Measurements from ENCODE around the gene CD84. TPM values are rescaled to one million over a fixed set of nuclear protein-coding genes. Genes with fewer than 3 reads are reported as not detected.
"Not testable (repeated sequence)": the region's sequence is repeated elsewhere in the genome, so short reads cannot be mapped to it uniquely, and the experiment has no call there.

CD84 gene
- total RNA-seq, 1 experiment from 2014 or later, result not detected

- no peak for DNase-seq (ENCODE audit: low read depth in 1 of 2, low spot score in 2 of 2)
These were observed 40.2 kb downstream of the CD84 start for GRCh38 chr1:160538985-160539651.

GRCh38 chr1:160537714-160538665 is 41.3 kb downstream of the CD84 start:
- DNase-seq (ENCODE audit: low read depth in 1 of 2, low spot score in 2 of 2), result no peak

More at GRCh38 chr1:160538985-160539651, 40.2 kb downstream of the CD84 start:
- no peaks in the 10 kb centered on the region for H3K4me1 ChIP-seq (replicated peaks)
- no peaks in the 10 kb centered on the region for H3K9me3 ChIP-seq (replicated peaks)
- no peaks in the 10 kb centered on the region for H3K36me3 ChIP-seq
- no peak overlapping the region for H3K27ac ChIP-seq
- H3K27me3 ChIP-seq (replicated peaks), result no peaks in the 10 kb centered on the region
- no peak overlapping the region for H3K4me3 ChIP-seq

GRCh38 chr1:160534823-160535605 is 44.3 kb downstream of the CD84 start:
- no peak for DNase-seq (ENCODE audit: low read depth in 1 of 2, low spot score in 2 of 2)
- Histone ChIP-seq H3K27ac (no peak overlapping the region), H3K27me3 (replicated peaks) (no peaks in the 10 kb centered on the region), H3K9me3 (replicated peaks) (no peaks in the 10 kb centered on the region), H3K4me1 (replicated peaks) (no peaks in the 10 kb centered on the region), H3K36me3 (no peaks in the 10 kb centered on the region), H3K4me3 (no peak overlapping the region)

More at GRCh38 chr1:160537714-160538665, 41.3 kb downstream of the CD84 start:
- no peaks in the 10 kb centered on the region for H3K9me3 ChIP-seq (replicated peaks)
- no peaks in the 10 kb centered on the region for H3K27me3 ChIP-seq (replicated peaks)
- no peak overlapping the region for H3K4me3 ChIP-seq
- H3K4me1 ChIP-seq (replicated peaks), result no peaks in the 10 kb centered on the region
- no peaks in the 10 kb centered on the region for H3K36me3 ChIP-seq
- H3K27ac ChIP-seq, result no peak overlapping the region

GRCh38 chr1:160532557-160532813 is 46.8 kb downstream of the CD84 start:
- H3K9me3 ChIP-seq (replicated peaks); H3K36me3 ChIP-seq; H3K27me3 ChIP-seq (replicated peaks); H3K27ac ChIP-seq; DNase-seq (ENCODE audit: low read depth in 1 of 2, low spot score in 2 of 2); H3K4me3 ChIP-seq; H3K4me1 ChIP-seq (replicated peaks): not testable (repeated sequence)

- not testable (repeated sequence) for H3K36me3 ChIP-seq; H3K27me3 ChIP-seq (replicated peaks); DNase-seq (ENCODE audit: low read depth in 1 of 2, low spot score in 2 of 2); H3K9me3 ChIP-seq (replicated peaks); H3K4me1 ChIP-seq (replicated peaks); H3K27ac ChIP-seq; H3K4me3 ChIP-seq
These were observed 47.3 kb downstream of the CD84 start for GRCh38 chr1:160531809-160532556.

GRCh38 chr1:160529401-160529952 is 49.8 kb downstream of the CD84 start:
- not testable (repeated sequence) for H3K4me1 ChIP-seq (replicated peaks); H3K27me3 ChIP-seq (replicated peaks); H3K9me3 ChIP-seq (replicated peaks); H3K27ac ChIP-seq; DNase-seq (ENCODE audit: low read depth in 1 of 2, low spot score in 2 of 2); H3K36me3 ChIP-seq; H3K4me3 ChIP-seq

GRCh38 chr1:160523789-160524188 is 55.5 kb downstream of the CD84 start:
- H3K36me3 ChIP-seq; DNase-seq (ENCODE audit: low read depth in 1 of 2, low spot score in 2 of 2); H3K9me3 ChIP-seq (replicated peaks); H3K27ac ChIP-seq; H3K4me3 ChIP-seq; H3K4me1 ChIP-seq (replicated peaks); H3K27me3 ChIP-seq (replicated peaks): not testable (repeated sequence)

GRCh38 chr1:160522622-160523345 is 56.5 kb downstream of the CD84 start, which contains the start of gene SLAMF6:
SLAMF6 (minus strand) TSS chr1:160523255; CDS start chr1:160523192, 63 bp downstream.
- Histone ChIP-seq H3K9me3 (replicated peaks) (no peaks in the 10 kb centered on the region), H3K4me3 (no peak within 1 kb of the TSS), H3K4me1 (replicated peaks) (peaks cover 10% of the 10 kb centered on the region; the same call in 1 of the 2 replicates), H3K36me3 (no peaks in the 10 kb centered on the region), H3K27ac (no peak within 1 kb of the TSS), H3K27me3 (replicated peaks) (no peaks in the 10 kb centered on the region)
- no peak for DNase-seq (ENCODE audit: low read depth in 1 of 2, low spot score in 2 of 2)

GRCh38 chr1:160522136-160522535 is 57.2 kb downstream of the CD84 start:
- Histone ChIP-seq H3K36me3 (no peaks in the 10 kb centered on the region), H3K9me3 (replicated peaks) (no peaks in the 10 kb centered on the region), H3K4me3 (no peak overlapping the region), H3K27me3 (replicated peaks) (no peaks in the 10 kb centered on the region), H3K27ac (no peak overlapping the region), H3K4me1 (replicated peaks) (peaks cover 10% of the 10 kb centered on the region; the same call in 1 of the 2 replicates)
- no peak for DNase-seq (ENCODE audit: low read depth in 1 of 2, low spot score in 2 of 2)

GRCh38 chr1:160521554-160521953 is 57.7 kb downstream of the CD84 start:
- no peaks in the 10 kb centered on the region for H3K9me3 ChIP-seq (replicated peaks)
- H3K4me3 ChIP-seq, result no peak overlapping the region
- DNase-seq (ENCODE audit: low read depth in 1 of 2, low spot score in 2 of 2), result no peak
- H3K36me3 ChIP-seq, result no peaks in the 10 kb centered on the region
- peaks cover 10% of the 10 kb centered on the region; the same call in 1 of the 2 replicates for H3K4me1 ChIP-seq (replicated peaks)
- no peaks in the 10 kb centered on the region for H3K27me3 ChIP-seq (replicated peaks)
- no peak overlapping the region for H3K27ac ChIP-seq

- Histone ChIP-seq H3K4me1 (replicated peaks) (peaks cover 10% of the 10 kb centered on the region; the same call in 1 of the 2 replicates), H3K9me3 (replicated peaks) (no peaks in the 10 kb centered on the region)
These were observed 58.3 kb downstream of the CD84 start for GRCh38 chr1:160520999-160521398.

GRCh38 chr1:160520582-160520981 is 58.7 kb downstream of the CD84 start:
- peak in 1 of 2 experiments; percentile 9 for DNase-seq (ENCODE audit: low read depth in 1 of 2, low spot score in 2 of 2)
- H3K27ac ChIP-seq, result no peak overlapping the region

More at GRCh38 chr1:160520999-160521398, 58.3 kb downstream of the CD84 start:
- Histone ChIP-seq H3K36me3 (no peaks in the 10 kb centered on the region), H3K27ac (no peak overlapping the region), H3K4me3 (no peak overlapping the region), H3K27me3 (replicated peaks) (no peaks in the 10 kb centered on the region)
- peak in 1 of 2 experiments; percentile 6 for DNase-seq (ENCODE audit: low read depth in 1 of 2, low spot score in 2 of 2)

More at GRCh38 chr1:160520582-160520981, 58.7 kb downstream of the CD84 start:
- Histone ChIP-seq H3K27me3 (replicated peaks) (no peaks in the 10 kb centered on the region), H3K4me1 (replicated peaks) (peaks cover 10% of the 10 kb centered on the region; the same call in 1 of the 2 replicates), H3K36me3 (no peaks in the 10 kb centered on the region), H3K9me3 (replicated peaks) (no peaks in the 10 kb centered on the region), H3K4me3 (no peak overlapping the region)
